AG08395 (cell line): Measurements from ENCODE around the gene LPCAT1.
A peak's percentile ranks its signal among the peaks of the same experiment; 100 is the strongest.

ENCODE experiments used
- DNase-seq: peaks from one replicate; pipeline ENCODE4 v3.0.0; 2012; ENCODE audit warnings: mixed read lengths, low spot score

Gene LPCAT1

GRCh38 chr5:1555011-1555807, 31.4 kb upstream of the LPCAT1 start:
- peak; percentile 89 for DNase-seq

- no peak for DNase-seq
Measured at GRCh38 chr5:1554410-1554967, 30.7 kb upstream of the LPCAT1 start.

GRCh38 chr5:1553539-1554409, 30.0 kb upstream of the LPCAT1 start:
- DNase-seq: no peak

GRCh38 chr5:1552521-1553255, 28.9 kb upstream of the LPCAT1 start:
- DNase-seq: peak; percentile 52

GRCh38 chr5:1551426-1552301, 27.9 kb upstream of the LPCAT1 start:
- no peak for DNase-seq

GRCh38 chr5:1550287-1551076, 26.7 kb upstream of the LPCAT1 start:
- DNase-seq: no peak

- no peak for DNase-seq
Measured at GRCh38 chr5:1549475-1550030, 25.8 kb upstream of the LPCAT1 start.

GRCh38 chr5:1548702-1549474, 25.1 kb upstream of the LPCAT1 start:
- no peak for DNase-seq

GRCh38 chr5:1547655-1548054, 23.9 kb upstream of the LPCAT1 start:
- DNase-seq: no peak

GRCh38 chr5:1547236-1547635, 23.5 kb upstream of the LPCAT1 start:
- no peak for DNase-seq

- DNase-seq: no peak
Measured at GRCh38 chr5:1546556-1546955, 22.8 kb upstream of the LPCAT1 start.

GRCh38 chr5:1545805-1546355, 22.1 kb upstream of the LPCAT1 start:
- DNase-seq: no peak

GRCh38 chr5:1545126-1545804, 21.5 kb upstream of the LPCAT1 start:
- no peak for DNase-seq

GRCh38 chr5:1544294-1544961, 20.7 kb upstream of the LPCAT1 start:
- DNase-seq: no peak

GRCh38 chr5:1543398-1544293, 19.9 kb upstream of the LPCAT1 start:
- DNase-seq: no peak

GRCh38 chr5:1542781-1543180, 19.0 kb upstream of the LPCAT1 start:
- DNase-seq: peak; percentile 47
